ENCODE measurements around the gene FRS3. TPM values are rescaled to one million over a fixed set of nuclear protein-coding genes. Genes with fewer than 3 reads are reported as not detected.

FRS3 gene
- polyA plus RNA-seq, 1 donor from 2014 or later = 2.9 TPM

DNA sequence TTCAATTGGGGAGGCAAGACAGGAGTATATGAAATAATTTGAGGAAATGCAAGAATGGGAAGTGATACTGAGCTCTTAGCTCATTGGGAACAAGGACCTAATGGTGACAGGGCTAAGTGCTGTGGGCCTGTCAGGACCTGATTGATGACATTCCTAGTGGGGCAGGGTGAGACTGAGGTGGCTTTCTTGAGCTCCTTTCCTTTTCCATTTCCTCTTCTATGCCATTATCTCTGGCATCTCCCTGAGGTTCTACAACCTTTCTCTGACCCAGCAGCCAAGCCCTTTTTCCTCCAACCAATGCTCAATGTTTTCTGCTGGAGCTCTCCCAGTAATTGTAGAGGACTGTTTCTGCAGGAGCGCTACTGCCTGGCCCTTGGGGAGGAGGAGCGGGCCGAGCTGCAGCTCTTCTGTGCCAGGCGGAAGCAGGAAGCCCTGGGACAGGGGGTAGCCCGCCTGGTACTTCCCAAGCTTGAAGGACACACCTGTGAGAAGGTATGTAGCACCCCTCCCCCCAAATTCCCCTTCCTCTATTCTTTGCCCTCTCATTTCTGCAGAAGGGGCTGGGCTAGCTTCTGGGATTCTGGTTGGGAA lies 5.0 kb upstream of the FRS3 start:
- H3K9me3 Mint-ChIP-seq = no peaks in the 10 kb centered on the region
- no peaks in the 10 kb centered on the region for H3K27me3 Mint-ChIP-seq
- peaks cover 21 to 22% (median 22%) of the 10 kb centered on the region in 3 donors for H3K4me1 Mint-ChIP-seq
- peak overlapping the region in 3 of 4 donors; percentile 4 to 96 (median 49) for H3K4me3 Mint-ChIP-seq
- H3K27ac Mint-ChIP-seq = peak overlapping the region in 1 of 3 donors; percentile 77
- no peaks in the 10 kb centered on the region for H3K36me3 Mint-ChIP-seq

DNA sequence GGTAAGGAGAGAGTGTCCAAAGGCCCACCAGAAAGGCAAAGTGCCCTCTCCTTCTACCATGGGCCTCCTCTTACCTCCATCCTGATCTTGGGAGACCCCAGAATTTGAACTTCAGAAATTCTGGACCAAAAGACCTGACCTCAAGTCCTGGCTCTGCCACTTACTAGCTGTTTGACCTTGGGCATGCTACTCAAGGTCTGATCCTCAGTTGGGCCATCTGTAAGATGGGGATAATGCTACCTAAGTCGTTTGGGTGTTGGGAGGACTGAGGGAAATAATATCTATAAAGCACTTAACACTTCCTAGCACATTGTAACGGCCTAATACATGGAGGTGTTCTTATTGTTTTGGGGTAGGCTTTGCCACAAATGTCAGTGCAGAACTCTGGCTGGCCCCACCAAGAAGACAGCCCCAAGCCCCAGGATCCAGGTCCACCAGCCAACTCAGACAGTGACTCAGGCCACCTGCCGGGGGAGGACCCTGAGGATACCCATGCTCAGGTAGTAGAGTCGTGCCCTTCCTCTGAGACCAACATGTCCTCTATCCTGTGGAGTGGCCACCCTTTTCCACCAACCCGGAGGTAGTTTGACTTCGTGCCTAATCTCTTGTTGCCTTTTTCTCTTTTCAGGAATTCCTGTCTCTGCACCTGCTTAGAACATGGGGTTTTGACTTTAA lies 3.5 kb upstream of the FRS3 start:
- Mint-ChIP-seq H3K9me3 (no peaks in the 10 kb centered on the region), H3K4me1 (peaks cover 14 to 20% (median 18%) of the 10 kb centered on the region in 3 donors), H3K27me3 (no peaks in the 10 kb centered on the region), H3K4me3 (peak overlapping the region in 3 of 4 donors; percentile 25 to 96 (median 66)), H3K27ac (peak overlapping the region in 1 of 3 donors; percentile 77), H3K36me3 (no peaks in the 10 kb centered on the region)

DNA sequence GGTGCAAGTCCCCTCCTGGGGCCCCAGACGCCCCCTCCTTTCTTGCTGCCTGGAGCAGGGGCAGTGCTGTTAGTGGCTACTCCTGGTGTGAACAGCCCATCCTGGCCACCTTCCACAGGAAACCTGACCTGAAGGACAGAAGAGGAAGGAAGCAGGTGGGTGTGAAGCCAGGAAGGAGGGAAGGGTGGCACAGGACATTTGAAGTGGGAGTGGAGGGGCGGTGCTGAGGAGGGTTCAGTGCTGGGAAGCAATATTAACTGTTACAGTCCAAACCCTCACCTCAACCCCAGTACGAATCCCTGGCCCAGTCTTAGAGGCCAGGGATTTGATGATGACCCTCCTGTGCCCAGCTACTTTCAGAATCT lies 1.6 kb upstream of the FRS3 start:
- Mint-ChIP-seq H3K27ac (peak overlapping the region in 1 of 3 donors; percentile 51), H3K9me3 (no peaks in the 10 kb centered on the region), H3K4me1 (peaks cover 14 to 20% (median 16%) of the 10 kb centered on the region in 3 donors), H3K4me3 (peak overlapping the region; percentile 61 to 96 (median 86)), H3K27me3 (no peaks in the 10 kb centered on the region), H3K36me3 (no peaks in the 10 kb centered on the region)

DNA sequence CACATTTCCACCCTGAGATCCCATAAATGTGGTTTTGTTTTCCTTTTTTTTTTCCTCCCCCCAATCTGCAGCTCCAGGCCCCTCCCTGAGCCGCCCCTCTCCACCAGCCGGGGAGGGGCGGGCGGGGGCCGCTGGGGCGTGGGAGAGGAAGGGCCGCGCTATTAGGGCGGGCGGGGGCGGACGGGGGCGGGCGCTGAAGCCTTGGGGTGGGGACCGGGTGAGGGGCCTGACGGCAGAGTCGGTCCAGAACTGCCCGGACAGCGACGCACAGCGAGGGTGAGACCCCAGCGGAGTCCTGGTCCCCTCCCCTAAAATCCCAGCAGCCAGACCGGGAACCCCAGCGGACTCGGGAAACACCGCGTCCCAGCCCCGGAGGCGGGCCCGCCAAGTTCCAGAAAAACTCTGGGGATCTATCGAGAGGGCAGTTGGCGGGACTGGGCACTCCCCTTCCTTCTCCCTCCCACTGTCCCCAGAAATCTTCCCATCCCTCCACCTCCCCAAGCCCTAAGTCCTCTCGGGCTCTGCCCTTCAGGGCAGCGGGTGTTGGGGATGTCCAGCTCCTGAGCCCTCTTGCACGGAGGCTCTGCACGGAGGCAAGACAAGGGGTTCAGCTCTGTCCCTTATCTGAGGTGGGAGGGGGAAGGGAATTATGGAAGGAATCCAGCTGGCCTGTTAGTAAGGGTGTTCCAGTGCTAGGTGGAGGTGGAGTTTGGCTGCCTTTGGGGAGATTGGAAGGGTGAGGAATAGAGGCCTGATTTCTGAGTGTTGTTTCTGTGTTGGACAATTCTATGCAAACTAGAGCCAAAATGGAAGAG lies 1.1 kb upstream of the FRS3 start, which contains the start of gene PRICKLE4:
PRICKLE4 (plus strand) TSS at position 232 of the 815 bp plus-strand sequence. CDS start 2,692 bp downstream, outside the sequence.
- H3K4me1 Mint-ChIP-seq = peaks cover 14 to 18% (median 16%) of the 10 kb centered on the region in 3 donors
- H3K36me3 Mint-ChIP-seq = no peaks in the 10 kb centered on the region
- H3K9me3 Mint-ChIP-seq = no peaks in the 10 kb centered on the region
- H3K27ac Mint-ChIP-seq = peak within 1 kb of the TSS in 1 of 3 donors; percentile 51
- no peaks in the 10 kb centered on the region for H3K27me3 Mint-ChIP-seq
- peak within 1 kb of the TSS; percentile 87 to 96 (median 94) for H3K4me3 Mint-ChIP-seq

DNA sequence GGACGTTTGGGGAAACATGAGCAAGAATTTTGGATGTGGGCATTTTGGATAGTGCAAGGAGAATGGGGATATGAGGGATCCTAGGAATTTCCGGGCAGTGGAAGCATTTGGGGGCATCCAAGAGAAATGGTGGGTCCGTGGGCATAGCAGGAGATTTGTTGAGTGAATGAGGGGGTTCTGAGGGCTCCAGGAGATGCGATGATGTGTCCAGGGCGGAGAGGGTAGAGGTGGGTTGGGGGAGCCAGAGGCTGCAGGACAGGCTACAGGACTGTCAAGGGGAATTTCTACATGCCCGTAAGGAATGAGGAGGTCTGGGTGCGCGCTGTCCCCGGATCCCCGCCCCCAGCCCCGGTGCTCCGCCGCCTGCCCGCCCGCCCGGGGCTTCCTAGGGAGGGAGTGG lies 364 bp downstream of the FRS3 start:
- H3K9me3 Mint-ChIP-seq = no peaks in the 10 kb centered on the region
- no peak overlapping the region for H3K27ac Mint-ChIP-seq
- peak overlapping the region; percentile 78 to 94 (median 87) for H3K4me3 Mint-ChIP-seq
- H3K36me3 Mint-ChIP-seq = no peaks in the 10 kb centered on the region
- peaks cover 7 to 13% (median 11%) of the 10 kb centered on the region in 3 donors for H3K4me1 Mint-ChIP-seq
- no peaks in the 10 kb centered on the region for H3K27me3 Mint-ChIP-seq

DNA sequence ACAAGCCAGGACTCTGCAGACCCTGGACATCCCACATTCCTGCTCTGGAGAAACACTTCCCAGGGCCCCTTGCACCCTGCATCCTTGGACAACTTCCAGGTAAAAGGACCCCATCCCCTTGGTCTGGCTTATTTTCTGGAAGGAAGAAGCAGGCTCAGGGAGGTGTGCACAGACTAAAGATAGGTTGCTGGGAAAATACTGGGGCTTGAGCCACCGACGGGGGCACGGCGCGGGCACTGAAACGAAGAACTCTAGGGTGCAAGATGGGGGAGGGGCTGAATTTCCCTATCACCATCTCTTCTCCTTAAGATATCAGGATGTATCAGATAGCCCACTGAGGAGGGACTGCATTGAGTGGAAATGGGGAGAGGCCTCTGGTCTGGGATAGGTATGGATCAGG lies 805 bp downstream of the FRS3 start:
- H3K9me3 Mint-ChIP-seq = no peaks in the 10 kb centered on the region
- no peaks in the 10 kb centered on the region for H3K36me3 Mint-ChIP-seq
- H3K4me3 Mint-ChIP-seq = peak overlapping the region; percentile 78 to 94 (median 87)
- peaks cover 4 to 11% (median 9%) of the 10 kb centered on the region in 3 donors for H3K4me1 Mint-ChIP-seq
- H3K27me3 Mint-ChIP-seq = no peaks in the 10 kb centered on the region
- H3K27ac Mint-ChIP-seq = peak overlapping the region in 1 of 3 donors; percentile 3

DNA sequence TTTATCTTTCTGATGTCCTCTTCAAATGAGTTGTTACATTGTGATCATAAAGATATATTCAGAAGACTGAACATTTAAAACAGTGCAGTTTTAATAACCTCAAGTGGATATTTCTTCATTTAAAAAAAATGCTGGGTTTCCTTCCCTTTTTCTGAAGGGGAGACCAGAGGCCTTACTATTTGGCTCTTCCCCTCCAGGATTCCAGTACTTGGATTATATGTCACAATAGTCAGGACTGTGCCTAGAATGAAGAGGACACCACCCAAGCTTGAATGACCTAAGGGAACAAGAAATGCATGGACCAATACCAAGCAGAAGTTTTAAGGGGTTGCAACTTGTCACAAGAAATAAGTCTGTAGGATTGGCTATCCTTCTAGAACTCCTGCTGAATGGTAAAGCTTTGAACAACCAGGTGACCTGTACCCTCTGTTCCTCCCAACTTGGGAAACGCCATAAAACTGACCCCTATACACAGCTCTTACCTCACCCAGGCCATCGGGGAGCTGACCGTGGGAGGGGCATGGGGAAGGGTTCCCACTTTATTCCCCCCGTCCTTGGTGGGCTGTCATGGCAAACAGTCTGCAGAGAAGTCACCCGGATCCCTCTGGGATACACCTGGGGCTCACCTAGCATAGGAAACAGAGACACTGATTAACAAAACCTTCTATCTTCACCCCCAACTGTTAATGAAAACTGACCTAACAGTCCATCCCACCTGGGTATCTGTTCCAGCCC lies 2.0 kb downstream of the FRS3 start:
- H3K27ac Mint-ChIP-seq = no peak overlapping the region

DNA sequence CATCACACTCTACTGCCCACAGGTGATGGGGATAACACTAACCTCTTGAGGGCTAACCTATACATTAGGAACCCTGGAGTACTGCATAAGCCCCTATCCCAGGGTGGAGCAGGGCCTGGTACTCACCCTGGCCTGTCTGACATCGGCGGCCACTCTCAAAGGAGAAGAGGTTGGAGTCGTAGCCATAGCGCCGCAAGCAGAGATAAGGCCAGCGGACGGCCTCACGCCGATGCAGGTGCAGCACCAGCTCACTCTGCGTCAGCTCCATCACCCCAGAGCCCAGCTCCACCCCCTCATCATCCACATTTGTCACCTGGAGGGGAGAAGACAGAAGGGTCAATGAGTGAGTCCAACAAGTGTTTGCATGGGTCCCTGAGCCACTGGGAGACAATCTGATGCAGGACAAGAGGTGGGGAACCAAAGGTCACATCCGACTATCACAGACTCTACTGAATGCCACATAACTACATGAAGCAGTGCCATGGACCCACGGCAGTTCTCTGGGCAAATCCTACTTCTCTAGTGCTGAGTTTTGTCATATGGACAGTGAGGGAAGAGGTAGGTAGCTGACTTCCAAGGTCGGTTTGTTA lies 4.3 kb downstream of the FRS3 start:
- H3K4me1 Mint-ChIP-seq = peaks cover 4 to 5% (median 4%) of the 10 kb centered on the region in 3 donors
- H3K36me3 Mint-ChIP-seq = peaks cover 1% of the 10 kb centered on the region

More for the DNA sequence above, 2.0 kb downstream of the FRS3 start:
- no peaks in the 10 kb centered on the region for H3K9me3 Mint-ChIP-seq
- no peaks in the 10 kb centered on the region for H3K36me3 Mint-ChIP-seq
- H3K27me3 Mint-ChIP-seq = no peaks in the 10 kb centered on the region
- H3K4me1 Mint-ChIP-seq = peaks cover 4 to 11% (median 9%) of the 10 kb centered on the region in 3 donors
- peak overlapping the region; percentile 30 to 81 (median 58) for H3K4me3 Mint-ChIP-seq

DNA sequence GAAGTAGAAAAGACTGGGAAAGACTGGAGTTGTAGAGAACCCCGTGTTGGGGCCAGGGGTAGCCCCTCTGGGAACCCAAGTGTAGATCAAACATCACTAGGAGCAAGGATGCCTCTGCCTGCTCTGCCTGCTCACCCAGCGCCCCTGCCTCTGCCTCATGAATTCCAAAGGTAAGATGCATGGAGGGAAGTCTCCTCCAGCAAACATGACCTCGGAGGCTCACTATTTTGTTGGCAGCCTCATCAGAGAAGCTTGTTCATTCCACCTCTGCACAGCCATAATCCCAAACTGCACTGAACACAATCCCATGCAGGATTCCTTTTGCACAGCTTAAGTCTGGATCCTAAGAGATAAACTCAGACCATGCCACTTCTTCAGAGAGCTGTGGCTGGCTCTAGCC lies 4.9 kb downstream of the FRS3 start:
- H3K27me3 Mint-ChIP-seq = no peaks in the 10 kb centered on the region
- H3K4me3 Mint-ChIP-seq = peak overlapping the region in 1 of 4 donors; percentile 57
- H3K36me3 Mint-ChIP-seq = peaks cover 1% of the 10 kb centered on the region
- no peaks in the 10 kb centered on the region for H3K9me3 Mint-ChIP-seq
- peaks cover 3 to 5% (median 4%) of the 10 kb centered on the region in 3 donors for H3K4me1 Mint-ChIP-seq
- H3K27ac Mint-ChIP-seq = peak overlapping the region in 1 of 3 donors; percentile 48

More for the DNA sequence above, 4.3 kb downstream of the FRS3 start:
- Mint-ChIP-seq H3K4me3 (peak overlapping the region in 1 of 4 donors; percentile 57), H3K27ac (no peak overlapping the region), H3K27me3 (no peaks in the 10 kb centered on the region), H3K9me3 (no peaks in the 10 kb centered on the region)

DNA sequence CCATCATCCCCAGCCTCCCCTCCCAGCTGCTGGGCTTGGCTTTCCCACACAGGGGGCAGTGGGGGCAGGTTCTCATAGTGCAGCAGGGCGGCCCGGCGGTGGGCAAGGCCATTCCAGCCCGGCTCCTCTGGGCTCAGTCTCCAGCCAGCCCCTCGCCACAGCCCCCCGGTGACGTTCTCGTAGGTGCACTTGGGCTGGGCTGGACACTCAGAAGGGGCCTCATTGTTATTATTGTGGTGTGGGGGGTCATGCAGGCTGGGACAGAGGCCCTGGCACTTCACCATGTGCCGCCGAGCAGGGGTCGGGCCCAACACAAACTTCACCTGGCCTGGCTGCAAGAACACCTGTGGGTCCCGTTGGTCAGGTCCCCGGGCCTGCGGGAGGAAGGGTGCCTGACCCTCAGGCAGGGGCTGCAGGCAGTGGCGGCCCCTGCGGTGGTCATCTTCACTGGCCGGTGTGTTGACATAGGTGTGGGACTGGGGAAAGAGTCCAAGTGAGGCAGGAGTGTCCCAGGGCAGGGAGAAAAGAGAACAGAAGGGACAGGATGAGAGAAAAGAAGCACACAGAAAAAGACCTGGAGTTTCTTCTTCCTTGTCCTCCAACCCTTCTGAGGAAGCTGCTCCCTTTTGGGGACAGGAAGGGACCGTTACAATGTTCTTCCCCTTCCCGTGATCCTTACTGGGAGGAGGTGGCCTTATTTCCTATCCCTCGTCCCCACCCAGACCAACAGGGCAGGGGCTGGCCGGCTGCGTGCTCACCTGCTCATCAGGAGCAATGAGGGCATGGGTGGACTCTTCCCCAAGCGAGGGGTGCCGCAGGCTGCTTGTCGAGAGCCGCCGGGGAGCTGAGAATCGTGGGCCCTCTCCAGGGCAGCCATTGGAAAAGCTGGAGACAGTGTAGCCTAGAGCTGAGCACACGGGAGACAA lies 8.4 kb downstream of the FRS3 start:
- H3K27ac Mint-ChIP-seq = no peak overlapping the region
- no peaks in the 10 kb centered on the region for H3K4me1 Mint-ChIP-seq
- no peaks in the 10 kb centered on the region for H3K9me3 Mint-ChIP-seq
- no peak overlapping the region for H3K4me3 Mint-ChIP-seq
- H3K27me3 Mint-ChIP-seq = no peaks in the 10 kb centered on the region
- peaks cover 1% of the 10 kb centered on the region for H3K36me3 Mint-ChIP-seq

DNA sequence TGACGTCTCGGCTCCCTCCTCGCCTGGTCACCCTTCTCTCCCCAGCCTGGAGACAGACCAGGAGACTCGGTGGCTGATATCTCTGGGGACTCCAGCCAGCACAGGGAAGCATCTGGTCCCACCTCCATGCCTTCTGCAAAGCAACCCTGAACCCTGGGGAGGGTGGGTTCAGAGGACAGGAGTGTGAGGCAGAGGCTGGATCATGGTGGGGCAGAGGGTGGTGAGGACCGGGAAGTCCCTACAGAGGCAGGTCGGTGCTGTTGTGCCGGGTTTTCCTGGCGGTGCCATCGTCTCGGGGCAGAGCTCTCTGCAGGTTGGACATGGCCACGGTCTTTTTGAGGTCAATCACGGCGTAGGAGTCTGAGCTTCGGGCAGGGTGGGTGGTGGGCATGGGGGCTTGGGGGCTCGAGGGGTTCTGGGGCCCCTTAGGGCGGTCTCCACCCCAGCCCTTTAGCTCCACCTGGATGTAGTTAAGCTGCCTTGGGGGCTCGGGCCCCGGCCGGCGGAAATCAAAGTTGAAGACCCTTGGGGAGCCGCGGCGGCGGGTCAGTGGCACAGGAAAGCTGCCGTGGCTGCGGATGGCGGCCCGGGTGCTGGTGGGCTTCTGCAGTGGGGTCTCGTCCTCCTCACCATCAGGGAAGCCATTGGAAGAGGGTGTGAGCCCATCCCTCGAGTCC lies 9.2 kb downstream of the FRS3 start:
- Mint-ChIP-seq H3K27me3 (no peaks in the 10 kb centered on the region), H3K9me3 (no peaks in the 10 kb centered on the region), H3K36me3 (peaks cover 1% of the 10 kb centered on the region), H3K27ac (no peak overlapping the region), H3K4me3 (no peak overlapping the region), H3K4me1 (no peaks in the 10 kb centered on the region)

DNA sequence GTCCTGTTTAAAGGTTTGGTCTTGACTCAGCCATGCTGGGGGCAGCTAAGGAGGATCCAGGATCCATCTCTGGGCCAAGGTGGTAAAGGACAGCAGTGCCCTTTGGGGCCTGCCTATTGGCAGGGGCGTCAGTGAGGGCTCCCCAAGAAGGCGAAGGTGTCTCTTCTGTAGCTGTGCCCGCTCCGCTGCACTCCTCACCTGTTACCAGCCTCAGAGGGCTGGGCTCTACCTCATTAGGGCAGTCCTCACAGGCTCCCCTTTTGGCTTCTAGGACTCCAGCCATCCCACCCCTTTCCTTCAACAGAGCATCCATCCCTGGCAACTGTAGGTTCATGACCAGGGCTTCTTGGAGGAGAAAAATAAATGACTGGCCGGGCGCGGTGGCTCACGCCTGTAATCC lies 10.3 kb downstream of the FRS3 start:
- no peaks in the 10 kb centered on the region for H3K4me1 Mint-ChIP-seq
- H3K4me3 Mint-ChIP-seq = peak overlapping the region in 1 of 4 donors; percentile 39
- no peaks in the 10 kb centered on the region for H3K27me3 Mint-ChIP-seq
- H3K36me3 Mint-ChIP-seq = peaks cover 1% of the 10 kb centered on the region
- H3K9me3 Mint-ChIP-seq = no peaks in the 10 kb centered on the region
- H3K27ac Mint-ChIP-seq = no peak overlapping the region

Data from IgD-negative memory B cell (primary cell).